ENCODE data around the gene CATSPERZ. TPM values are rescaled to one million over a fixed set of nuclear protein-coding genes. Genes with fewer than 3 reads are reported as not detected.

Gene CATSPERZ
- total and polyA plus RNA-seq, 2 donors (not counting 3 experiments of a cell fraction or from before 2014, with no cell fraction given), result 0.11 TPM; not detected in 1

DNA sequence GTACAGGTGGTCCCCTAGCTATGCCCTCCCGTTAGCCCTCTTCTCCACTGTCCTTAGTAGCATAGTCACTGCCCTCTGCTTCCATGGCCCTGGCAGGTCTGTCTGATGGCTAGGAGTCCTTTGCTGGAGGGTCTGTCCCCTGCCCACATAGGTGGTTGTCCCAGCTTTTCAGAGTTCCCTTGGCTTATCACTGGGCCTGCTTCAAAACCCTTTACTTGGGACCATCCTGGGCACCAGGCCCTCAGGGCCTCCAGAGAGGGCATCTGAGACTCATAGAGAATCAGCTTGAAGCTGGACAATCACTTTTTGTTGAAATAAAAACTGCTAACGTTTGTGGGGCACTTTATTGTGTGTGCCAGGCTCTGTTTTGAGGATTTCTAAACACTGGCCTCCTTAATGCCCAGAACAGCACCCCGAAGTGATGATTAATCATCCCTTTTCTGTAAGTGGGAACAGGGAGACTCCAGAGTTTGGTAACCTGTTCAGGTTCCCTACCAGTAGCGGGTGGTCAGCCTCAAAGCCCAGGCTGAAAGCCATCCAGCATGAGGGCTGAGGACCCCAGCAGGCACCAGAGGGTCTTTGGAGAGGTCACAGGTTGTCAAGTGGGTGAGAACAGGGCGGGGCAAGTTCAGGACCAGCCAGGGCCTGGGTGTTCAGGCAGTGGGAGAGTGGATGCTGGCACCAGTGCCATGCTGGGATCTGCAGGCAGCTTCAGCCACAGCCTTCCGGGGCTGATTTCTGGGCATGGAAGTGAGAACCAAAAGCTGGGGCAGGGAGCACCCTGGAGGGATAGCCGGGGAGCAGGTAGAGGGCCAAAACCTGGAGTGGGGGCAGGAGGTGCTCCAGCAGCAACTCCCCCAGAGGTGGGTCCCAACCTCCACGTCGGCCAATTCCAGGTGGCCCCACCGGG is 9.6 kb upstream of the CATSPERZ start:
- no peak for FAIRE-seq
- Histone ChIP-seq H3K4me2 (ENCODE audit: insufficient read depth, low read length) (no peak overlapping the region), H3K9ac (replicated peaks; ENCODE audit: extremely low read depth, insufficient read depth, low read length) (no peak overlapping the region), H2AFZ (ENCODE audit: low read depth, low read length) (no peak overlapping the region), H3K27ac (ENCODE audit: insufficient read depth, low read depth, low read length) (no peak overlapping the region), H3K9me3 (replicated peaks; ENCODE audit: control insufficient read depth, insufficient read depth, low read length) (no peaks in the 10 kb centered on the region), H3K27me3 (ENCODE audit: control insufficient read depth in 2 of 2, insufficient read depth in 2 of 2, low read length in 2 of 2) (peaks cover 36 to 48% of the 10 kb centered on the region in 2 experiments), H4K20me1 (replicated peaks; ENCODE audit: control insufficient read depth, extremely low read depth, insufficient read depth, low read length) (no peaks in the 10 kb centered on the region), H3K79me2 (ENCODE audit: control insufficient read depth, insufficient read depth, low read length) (no peaks in the 10 kb centered on the region), H3K4me1 (ENCODE audit: control insufficient read depth, extremely low read depth, insufficient read depth, low read length) (peaks cover 5% of the 10 kb centered on the region), H3K36me3 (ENCODE audit: control insufficient read depth in 2 of 2, extremely low read depth in 1 of 2, insufficient read depth in 2 of 2, low read length in 2 of 2) (no peaks in the 10 kb centered on the region), H3K4me3 (replicated peaks in 1 of 3; ENCODE audit: insufficient read depth in 1 of 3, low read depth in 1 of 3, low read length in 3 of 3) (no peak overlapping the region), H3K9me1 (replicated peaks; ENCODE audit: control insufficient read depth, extremely low read depth, insufficient read depth, low read length) (no peaks in the 10 kb centered on the region)
- CTCF ChIA-PET, result interaction anchor here (1.1 to 4.5 kb wide), 3 partner anchors 11 to 86 kb away, joined by 4 to 23 read pairs (median 17); partner anchors contain the start of gene ESRRA
- DNase-seq (ENCODE audit: low read depth, low spot score), result no peak
- intact Hi-C loops (cut with micrococcal nuclease) (no loop called here), dilution Hi-C loops (cut with MboI; ENCODE audit: extremely low pct_ligation_motif_present, low sequenced_read_pairs) (no loop called here)
- POLR2A ChIA-PET, result no interaction called here
- no TSS peak for BruUV-seq (replicated peaks)
- TF ChIP-seq POLR2AphosphoS5 (IDR thresholded peaks at IDR 0.05; ENCODE audit: insufficient read depth, low read depth, low read length), result no peak
- TF ChIP-seq EZH2 (IDR thresholded peaks at IDR 0.05; ENCODE audit: borderline replicate concordance, low read depth, low read length, severe bottlenecking), result no peak
- TF ChIP-seq, protein P1, sequence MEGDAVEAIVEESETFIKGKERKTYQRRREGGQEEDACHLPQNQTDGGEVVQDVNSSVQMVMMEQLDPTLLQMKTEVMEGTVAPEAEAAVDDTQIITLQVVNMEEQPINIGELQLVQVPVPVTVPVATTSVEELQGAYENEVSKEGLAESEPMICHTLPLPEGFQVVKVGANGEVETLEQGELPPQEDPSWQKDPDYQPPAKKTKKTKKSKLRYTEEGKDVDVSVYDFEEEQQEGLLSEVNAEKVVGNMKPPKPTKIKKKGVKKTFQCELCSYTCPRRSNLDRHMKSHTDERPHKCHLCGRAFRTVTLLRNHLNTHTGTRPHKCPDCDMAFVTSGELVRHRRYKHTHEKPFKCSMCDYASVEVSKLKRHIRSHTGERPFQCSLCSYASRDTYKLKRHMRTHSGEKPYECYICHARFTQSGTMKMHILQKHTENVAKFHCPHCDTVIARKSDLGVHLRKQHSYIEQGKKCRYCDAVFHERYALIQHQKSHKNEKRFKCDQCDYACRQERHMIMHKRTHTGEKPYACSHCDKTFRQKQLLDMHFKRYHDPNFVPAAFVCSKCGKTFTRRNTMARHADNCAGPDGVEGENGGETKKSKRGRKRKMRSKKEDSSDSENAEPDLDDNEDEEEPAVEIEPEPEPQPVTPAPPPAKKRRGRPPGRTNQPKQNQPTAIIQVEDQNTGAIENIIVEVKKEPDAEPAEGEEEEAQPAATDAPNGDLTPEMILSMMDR (IDR thresholded peaks at IDR 0.05; ENCODE audit: extremely low read depth in 1 of 2, insufficient read depth in 1 of 2, low read depth in 1 of 2, low read length in 2 of 2), result no peak
- no peak for TF ChIP-seq GATA2 (IDR thresholded peaks at IDR 0.05; ENCODE audit: insufficient read depth, insufficient read length, low read depth, low read length)
- TF ChIP-seq POLR2A (IDR thresholded peaks at IDR 0.05; ENCODE audit: low read depth, low read length), result no peak
- no peak for TF ChIP-seq FOS (IDR thresholded peaks at IDR 0.05; ENCODE audit: borderline replicate concordance, insufficient read depth, low read length)
- TF ChIP-seq MYC (IDR thresholded peaks at IDR 0.05; ENCODE audit: low read depth, low read length), result no peak
- TF ChIP-seq MAX (IDR thresholded peaks at IDR 0.05; ENCODE audit: insufficient read depth, insufficient read length), result no peak
- TF ChIP-seq JUN (IDR thresholded peaks at IDR 0.05; ENCODE audit: borderline replicate concordance, insufficient read depth, insufficient read length, low read depth), result no peak

Data from endothelial cell of umbilical vein (primary cell).